Testis (tissue), 3 donors: Measurements from ENCODE around the gene RBM45. TPM values are rescaled to one million over a fixed set of nuclear protein-coding genes. Genes with fewer than 3 reads are reported as not detected.

ENCODE experiments used
- DNase-seq: peaks from one replicate; pipeline ENCODE4 v3.0.0-alpha.2; 2019
- H3K27ac ChIP-seq, 2 donors: fragments of 200-600 bp; sonication (generic); one replicate each; pipeline ENCODE4 v1.5.1; 2019
- H3K27me3 ChIP-seq: fragments of 200-600 bp; sonication (generic); one replicate; pipeline ENCODE4 v1.5.1; 2019
- H3K36me3 ChIP-seq: fragments of 200-600 bp; sonication (generic); one replicate; pipeline ENCODE4 v1.5.1; 2017; ENCODE audit warnings: low read depth; ENCODE audit errors: missing control alignments
- H3K4me1 ChIP-seq: fragments of 200-600 bp; sonication (generic); one replicate; pipeline ENCODE4 v1.5.1; 2019
- H3K4me3 ChIP-seq, 2 donors: fragments of 200-600 bp; sonication (generic); one replicate each; pipeline ENCODE4 v1.5.1; 2017 to 2019
- H3K9me3 ChIP-seq: fragments of 200-600 bp; sonication (generic); one replicate; pipeline ENCODE4 v1.5.1; 2017
- CTCF ChIP-seq, 3 experiments: fragments of 450-650 bp in 2 of 3; fragments of 200-600 bp in 1 of 3; sonication (generic) in 1 of 3; IDR thresholded peaks; one replicate each; pipeline ENCODE4 v1.5.1; 2016 to 2019; ENCODE audit warnings: antibody characterized with exemption in 3 of 3, mild to moderate bottlenecking in 2 of 3, moderate library complexity in 1 of 3
- POLR2A ChIP-seq: fragments of 450-650 bp; IDR thresholded peaks from one replicate; pipeline ENCODE4 v1.6.1; 2017; ENCODE audit warnings: antibody characterized with exemption, mild to moderate bottlenecking, moderate library complexity
- WGBS, 2 donors: methylation state at CpG; one replicate each; pipeline ENCODE4 v1.1.5; 2018; 5-methylcytosine and 5-hydroxymethylcytosine counted together
- intact Hi-C: fragments of 100-400 bp; cut with DNase I; formaldehyde crosslinking; loops from one replicate; pipeline ENCODE4 v1.15.1; 2023; ENCODE audit warnings: low total_unique reads
- polyA plus RNA-seq: library from polyadenylated mRNA; stranded (reverse); fragments of 350-450 nt; fragmentation: Illumina TruSeq; extraction: RNeasy Lipid Tissue Mini Kit (QIAGEN cat#74804); gene quantifications from one replicate; pipeline ENCODE4 v1.2.3, GENCODE V29; 2014; ENCODE audit warnings: low read depth, low replicate concordance; ENCODE audit not compliant: insufficient read depth
- total RNA-seq, 2 donors: library from RNA; depleted of rRNA; stranded (reverse); fragments of >200 nt; gene quantifications; one replicate each; pipeline ENCODE4 v1.2.3, GENCODE V29; 2016

The RBM45 gene
- total and polyA plus RNA-seq, 3 donors from 2014 or later: 11.2 to 26.8 (median 18.6) TPM

GRCh38 chr2:178084273-178084672 lies 28.0 kb upstream of the RBM45 start:
- intact Hi-C loops: no loop called here
- Histone ChIP-seq H3K36me3 (no peaks in the 10 kb centered on the region), H3K4me3 (no peak overlapping the region)

DNA sequence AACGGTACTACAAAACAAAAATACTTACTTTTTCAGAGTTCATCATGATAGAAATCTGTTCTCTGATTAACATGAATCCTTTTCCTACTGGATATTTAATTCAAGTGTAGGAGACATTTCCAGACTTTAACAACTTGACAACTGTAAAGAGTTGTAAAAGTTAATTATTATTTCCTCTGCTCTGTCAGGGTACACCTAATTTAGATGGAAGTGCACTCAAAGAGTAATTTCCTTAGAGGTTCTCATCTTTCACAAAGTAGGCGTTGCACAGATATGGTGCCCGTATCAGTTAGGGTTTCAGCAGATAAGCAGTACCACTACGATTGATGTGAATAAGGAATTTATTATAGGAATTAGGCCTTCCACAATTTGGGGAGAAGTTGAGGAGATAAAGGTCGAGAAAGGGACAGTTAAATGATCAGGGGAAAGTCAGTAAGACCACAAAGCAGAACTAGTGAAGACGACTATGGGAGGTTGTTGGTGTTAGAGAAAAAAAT lies 23.4 kb upstream of the RBM45 start:
- H3K27ac ChIP-seq: no peak overlapping the region
- DNase-seq: no peak
- H3K4me3 ChIP-seq: no peak overlapping the region
- WGBS, 2 donors: 66 to 72% methylated on average over 6 of the region's 6 CpGs
- no peaks in the 10 kb centered on the region for H3K36me3 ChIP-seq
- TF ChIP-seq POLR2A (no peak), CTCF (IDR thresholded peaks at IDR 0.05) (no peak)
- no peaks in the 10 kb centered on the region for H3K4me1 ChIP-seq
- H3K27me3 ChIP-seq: no peaks in the 10 kb centered on the region
- H3K9me3 ChIP-seq: no peaks in the 10 kb centered on the region
- intact Hi-C loops: no loop called here

More at GRCh38 chr2:178084273-178084672, 28.0 kb upstream of the RBM45 start:
- no peak overlapping the region for H3K27ac ChIP-seq
- no peaks in the 10 kb centered on the region for H3K27me3 ChIP-seq
- H3K4me1 ChIP-seq: no peaks in the 10 kb centered on the region
- no peak for DNase-seq
- TF ChIP-seq CTCF (IDR thresholded peaks at IDR 0.05) (no peak), POLR2A (no peak)
- 84 to 92% methylated on average over 3 of the region's 3 CpGs for WGBS, 2 donors
- no peaks in the 10 kb centered on the region for H3K9me3 ChIP-seq

GRCh38 chr2:178093471-178093870 lies 18.8 kb upstream of the RBM45 start:
- DNase-seq: no peak
- Histone ChIP-seq H3K4me1 (no peaks in the 10 kb centered on the region), H3K4me3 (no peak overlapping the region), H3K27ac (no peak overlapping the region), H3K36me3 (no peaks in the 10 kb centered on the region), H3K27me3 (no peaks in the 10 kb centered on the region), H3K9me3 (no peaks in the 10 kb centered on the region)
- no peak for TF ChIP-seq CTCF (IDR thresholded peaks at IDR 0.05)
- TF ChIP-seq POLR2A: no peak
- intact Hi-C loops: no loop called here

DNA sequence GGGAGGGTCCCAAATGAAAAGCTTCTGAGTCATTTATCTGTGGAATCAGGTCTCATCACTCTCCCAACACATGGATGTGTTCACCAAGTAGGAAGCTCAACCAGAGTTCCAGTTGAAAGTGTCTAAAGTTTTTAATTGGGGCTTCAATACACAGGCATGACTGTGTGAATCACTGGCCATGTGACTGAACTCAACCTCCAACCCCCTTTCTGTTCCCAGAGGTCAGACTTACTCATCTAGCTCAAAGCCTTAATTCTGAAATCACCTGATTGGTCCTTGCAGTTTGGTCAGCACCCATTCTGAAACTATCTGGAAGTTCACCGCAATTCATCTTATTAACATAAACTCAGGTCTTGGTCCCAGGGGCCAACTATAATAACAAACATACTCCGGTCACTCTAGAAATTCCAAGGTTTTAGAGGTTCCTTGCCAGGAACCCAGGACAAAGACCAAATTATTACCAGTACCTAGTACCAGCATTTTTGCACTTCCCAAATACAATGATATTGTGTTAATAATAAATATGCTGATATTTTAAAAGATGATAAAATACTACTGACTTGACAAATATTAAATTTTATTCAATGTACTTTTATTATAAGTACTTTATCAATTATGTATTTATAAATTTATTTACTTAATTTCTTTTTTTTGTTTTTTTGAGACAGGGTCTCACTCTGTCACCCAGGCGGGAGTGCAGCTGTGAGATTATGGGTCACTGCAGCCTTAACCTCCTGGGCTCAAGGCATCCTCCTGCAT lies 10.7 kb upstream of the RBM45 start:
- intact Hi-C loops: no loop called here
- H3K4me3 ChIP-seq: no peak overlapping the region
- no peaks in the 10 kb centered on the region for H3K27me3 ChIP-seq
- H3K4me1 ChIP-seq: no peaks in the 10 kb centered on the region
- H3K36me3 ChIP-seq: no peaks in the 10 kb centered on the region
- TF ChIP-seq CTCF (IDR thresholded peaks at IDR 0.05) (no peak), POLR2A (no peak)
- DNase-seq: no peak
- no peak overlapping the region for H3K27ac ChIP-seq
- WGBS, 2 donors: 89 to 93% methylated on average over 3 of the region's 3 CpGs
- H3K9me3 ChIP-seq: no peaks in the 10 kb centered on the region

- H3K4me1 ChIP-seq: no peaks in the 10 kb centered on the region
- H3K27me3 ChIP-seq: no peaks in the 10 kb centered on the region
- no peaks in the 10 kb centered on the region for H3K9me3 ChIP-seq
- no peak overlapping the region for H3K4me3 ChIP-seq
- no peak overlapping the region for H3K27ac ChIP-seq
- no peaks in the 10 kb centered on the region for H3K36me3 ChIP-seq
- 62 to 82% methylated on average over 2 of the region's 2 CpGs for WGBS, 2 donors
- no peak for DNase-seq
- intact Hi-C loops: no loop called here
- TF ChIP-seq POLR2A (no peak), CTCF (IDR thresholded peaks at IDR 0.05) (no peak)
Measured at GRCh38 chr2:178105566-178105965, 6.7 kb upstream of the RBM45 start.
